IMR-90 (cell line): ENCODE data around the gene KAZN. TPM values are rescaled to one million over a fixed set of nuclear protein-coding genes. Genes with fewer than 3 reads are reported as not detected.

Source experiments
- ATAC-seq: fragments of 200-7000 bp; cut with Tn5 transposase; 2 replicates; pipeline ENCODE4 v1.9.1; 2020; ENCODE audit warnings: low read depth, mild to moderate bottlenecking, moderate library complexity
- BruUV-seq: library from RNA; stranded (reverse); fragments of 400-500 nt; replicated peaks from 2 replicates; lab custom pipeline; 2021; lab: Mats Ljungman, UMichigan
- CTCF ChIA-PET: fragments of 300-600 bp; formaldehyde crosslinking; extraction: SDS; loops from one replicate; lab custom pipeline; 2021; ENCODE audit warnings: antibody characterized with exemption; lab: Yijun Ruan, JAX
- POLR2A ChIA-PET: fragments of 300-600 bp; sonication (Branson Sonifier 250); formaldehyde crosslinking; loops from one replicate; lab custom pipeline; 2022; ENCODE audit warnings: antibody characterized with exemption; ENCODE audit not compliant: unreplicated experiment; lab: Charles Lee
- DNase-seq: peaks from one replicate; pipeline ENCODE4 v3.0.0; 2013
- H2AFZ ChIP-seq: replicated peaks from 2 replicates; pipeline ENCODE3; 2013; ENCODE audit warnings: low read length, mild to moderate bottlenecking; ENCODE audit not compliant: poor library complexity
- H2AK5ac ChIP-seq: 2 replicates; pipeline ENCODE4 v1.6.1; 2013; ENCODE audit warnings: low read depth, low read length, inconsistent platforms
- H2AK9ac ChIP-seq: replicated peaks from 2 replicates; pipeline ENCODE3; 2013; ENCODE audit warnings: mild to moderate bottlenecking, low read depth, low read length, moderate library complexity; ENCODE audit not compliant: poor library complexity
- H2BK120ac ChIP-seq: 2 replicates; pipeline ENCODE4 v1.6.1; 2013; ENCODE audit warnings: low read depth, low read length, inconsistent platforms
- H2BK15ac ChIP-seq: 3 replicates; pipeline ENCODE4 v1.6.1; 2013; ENCODE audit warnings: low read depth, low read length, inconsistent platforms
- H2BK20ac ChIP-seq: 2 replicates; pipeline ENCODE4 v1.6.1; 2013; ENCODE audit warnings: low read depth, mild to moderate bottlenecking, inconsistent platforms, low read length, moderate library complexity
- H2BK5ac ChIP-seq: 2 replicates; pipeline ENCODE4 v1.6.1; 2013; ENCODE audit warnings: mild to moderate bottlenecking, low read depth, low read length, inconsistent platforms; ENCODE audit not compliant: poor library complexity, severe bottlenecking
- H3K14ac ChIP-seq: replicated peaks from 2 replicates; pipeline ENCODE4 v1.6.1; 2013; ENCODE audit warnings: low read depth, low read length, inconsistent platforms
- H3K18ac ChIP-seq: 2 replicates; pipeline ENCODE4 v1.6.1; 2013; ENCODE audit warnings: low read depth, low read length, control low read depth
- H3K23ac ChIP-seq: 2 replicates; pipeline ENCODE4 v1.6.1; 2013; ENCODE audit warnings: low read depth, low read length, inconsistent platforms
- H3K27ac ChIP-seq: 2 replicates; pipeline ENCODE4 v1.5.1; 2013; ENCODE audit warnings: mild to moderate bottlenecking, control low read depth, low read length; ENCODE audit not compliant: insufficient read depth
- H3K27me3 ChIP-seq: 2 replicates; pipeline ENCODE4 v1.6.1; 2013; ENCODE audit warnings: low read length; ENCODE audit not compliant: control insufficient read depth, insufficient read depth
- H3K36me3 ChIP-seq: 2 replicates; pipeline ENCODE4 v1.6.1; 2013; ENCODE audit warnings: low read length, mixed read lengths; ENCODE audit not compliant: control insufficient read depth, insufficient read depth
- H3K4ac ChIP-seq: 2 replicates; pipeline ENCODE4 v1.6.1; 2013; ENCODE audit warnings: low read depth, low read length, inconsistent platforms
- H3K4me1 ChIP-seq: 2 replicates; pipeline ENCODE4 v1.6.1; 2013; ENCODE audit warnings: low read length, mixed read lengths; ENCODE audit not compliant: control insufficient read depth, insufficient read depth
- H3K4me2 ChIP-seq: 2 replicates; pipeline ENCODE4 v1.6.1; 2013; ENCODE audit warnings: low read depth, mild to moderate bottlenecking, control low read depth, low read length, moderate library complexity
- H3K4me3 ChIP-seq: 2 replicates; pipeline ENCODE4 v1.5.1; 2013; ENCODE audit warnings: low read depth, mild to moderate bottlenecking, control low read depth, low read length, moderate library complexity; ENCODE audit not compliant: insufficient read depth
- H3K56ac ChIP-seq: 2 replicates; pipeline ENCODE4 v1.6.1; 2013; ENCODE audit warnings: low read length, inconsistent platforms; ENCODE audit not compliant: insufficient read depth; ENCODE audit errors: extremely low read depth
- H3K79me1 ChIP-seq, 2 experiments: 2 replicates each; pipeline ENCODE4 v1.6.1; 2013; ENCODE audit warnings: low read length in 2 of 2, inconsistent platforms in 1 of 2, low read depth in 1 of 2
- H3K9ac ChIP-seq: 2 replicates; pipeline ENCODE4 v1.6.1; 2013; ENCODE audit warnings: low read depth, low read length, control low read depth
- H3K9me1 ChIP-seq: 2 replicates; pipeline ENCODE4 v1.6.1; 2013; ENCODE audit warnings: low read length, inconsistent platforms; ENCODE audit not compliant: insufficient read depth
- H3K9me3 ChIP-seq: 2 replicates; pipeline ENCODE4 v1.6.1; 2013; ENCODE audit warnings: low read length; ENCODE audit not compliant: control insufficient read depth, insufficient read depth
- H4K20me1 ChIP-seq: 2 replicates; pipeline ENCODE4 v1.6.1; 2013; ENCODE audit warnings: low read length, inconsistent platforms; ENCODE audit not compliant: insufficient read depth
- H4K5ac ChIP-seq: 2 replicates; pipeline ENCODE4 v1.6.1; 2013; ENCODE audit warnings: mild to moderate bottlenecking, low read depth, low read length, control low read depth
- H4K8ac ChIP-seq, 2 experiments: 2 replicates each; pipeline ENCODE4 v1.6.1; 2013; ENCODE audit warnings: low read depth in 2 of 2, low read length in 2 of 2, control low read depth in 1 of 2, inconsistent platforms in 1 of 2
- H4K91ac ChIP-seq: 2 replicates; pipeline ENCODE4 v1.6.1; 2013; ENCODE audit warnings: low read depth, low read length, inconsistent platforms; ENCODE audit not compliant: insufficient read depth
- NFE2L2 ChIP-seq: fragments of 150-350 bp; IDR thresholded peaks from 2 replicates; pipeline ENCODE4 v1.6.1; 2016; ENCODE audit warnings: low read depth, mild to moderate bottlenecking, low read length
- WGBS, 2 experiments: methylation state at CpG; one replicate each; pipeline versions ENCODE4 v1.1.5 to v1.1.7; 2013; ENCODE audit warnings: missing lambda C conversion rate in 2 of 2; ENCODE audit not compliant: insufficient read length in 1 of 2; ENCODE audit errors: extremely low coverage in 2 of 2; 5-methylcytosine and 5-hydroxymethylcytosine counted together
- dilution Hi-C: fragments of 300-500 bp; cut with HindIII; formaldehyde crosslinking; loops from one replicate; pipeline ENCODE4 v1.14.3; 2018; ENCODE audit warnings: low sequenced_read_pairs; ENCODE audit not compliant: unreplicated experiment
- in situ Hi-C: fragments of 300-500 bp; cut with MboI; formaldehyde crosslinking; loops from 3 replicates; pipeline ENCODE4 v1.14.3; 2019; ENCODE audit warnings: low sequenced_read_pairs, inconsistent platforms, mixed read lengths
- intact Hi-C: fragments of 100-400 bp; cut with micrococcal nuclease; formaldehyde crosslinking; loops from 2 replicates; pipeline ENCODE4 v1.10.0; 2022
- polyA plus RNA-seq, 3 experiments: library from polyadenylated mRNA; depleted of rRNA; stranded (reverse); fragments of >200 nt; gene quantifications; 2 replicates each; pipeline ENCODE4 v1.2.3, GENCODE V29; 2012; ENCODE audit warnings: low replicate concordance in 1 of 3
- total RNA-seq: library from RNA; depleted of rRNA; stranded (reverse); fragments of >200 nt; gene quantifications from 2 replicates; pipeline ENCODE4 v1.2.3, GENCODE V29; 2012
- TF ChIP-seq, protein P1 (sequence below): fragments of 150-350 bp; IDR thresholded peaks from 2 replicates; pipeline ENCODE4 v1.6.1; 2016; ENCODE audit warnings: low read depth, mild to moderate bottlenecking, low read length, moderate library complexity, borderline replicate concordance

Gene KAZN
- total and polyA plus RNA-seq, 2 of the 4 experiments (the other 2 are of a cell fraction), result 5.2 to 10.5 TPM

- intact Hi-C loops (no loop called here), in situ Hi-C loops (no loop called here), dilution Hi-C loops (no loop called here)
- H2BK15ac ChIP-seq, result no peak overlapping the region
- no peak for ATAC-seq
- ChIA-PET POLR2A (no interaction called here), CTCF (no interaction called here)
- no peak overlapping the region for H3K23ac ChIP-seq
- no peak overlapping the region for H4K8ac ChIP-seq
- H3K27ac ChIP-seq, result no peak overlapping the region
- no peak overlapping the region for H2AFZ ChIP-seq
- H4K5ac ChIP-seq, result no peak overlapping the region
- no peaks in the 10 kb centered on the region for H3K27me3 ChIP-seq
- no peak overlapping the region for H3K4me3 ChIP-seq
- WGBS, 2 experiments, result no CpG with 5 or more reads among the region's 4 CpGs
- H2BK20ac ChIP-seq, result no peak overlapping the region
- no peaks in the 10 kb centered on the region for H3K36me3 ChIP-seq
- no peak overlapping the region for H2BK120ac ChIP-seq
- no peak overlapping the region for H3K9ac ChIP-seq
- H4K91ac ChIP-seq, result no peak overlapping the region
- H3K9me1 ChIP-seq, result peaks cover 4% of the 10 kb centered on the region; the same call in 1 of the 2 replicates
- H3K4me1 ChIP-seq, result peaks cover 12% of the 10 kb centered on the region
- H3K4ac ChIP-seq, result no peak overlapping the region
- peaks cover 3% of the 10 kb centered on the region; the same call in 1 of the 2 replicates for H4K20me1 ChIP-seq
- peaks cover 3% of the 10 kb centered on the region; the same call in 1 of the 2 replicates for H3K9me3 ChIP-seq
- no peaks in the 10 kb centered on the region for H3K79me1 ChIP-seq
- no peak overlapping the region for H3K56ac ChIP-seq
- DNase-seq, result no peak
- no peak overlapping the region for H2AK5ac ChIP-seq
- no peak overlapping the region for H2BK5ac ChIP-seq
- BruUV-seq, result no TSS peak
- H3K14ac ChIP-seq, result no peak overlapping the region
- H2AK9ac ChIP-seq, result no peak overlapping the region
- no peak overlapping the region for H3K18ac ChIP-seq
- no peak for TF ChIP-seq NFE2L2
- TF ChIP-seq, protein P1, sequence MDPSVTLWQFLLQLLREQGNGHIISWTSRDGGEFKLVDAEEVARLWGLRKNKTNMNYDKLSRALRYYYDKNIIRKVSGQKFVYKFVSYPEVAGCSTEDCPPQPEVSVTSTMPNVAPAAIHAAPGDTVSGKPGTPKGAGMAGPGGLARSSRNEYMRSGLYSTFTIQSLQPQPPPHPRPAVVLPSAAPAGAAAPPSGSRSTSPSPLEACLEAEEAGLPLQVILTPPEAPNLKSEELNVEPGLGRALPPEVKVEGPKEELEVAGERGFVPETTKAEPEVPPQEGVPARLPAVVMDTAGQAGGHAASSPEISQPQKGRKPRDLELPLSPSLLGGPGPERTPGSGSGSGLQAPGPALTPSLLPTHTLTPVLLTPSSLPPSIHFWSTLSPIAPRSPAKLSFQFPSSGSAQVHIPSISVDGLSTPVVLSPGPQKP, result no peak
- no peak overlapping the region for H3K4me2 ChIP-seq
Measured at GRCh38 chr1:14846688-14847087, 248.2 kb downstream of the KAZN start.
